GM12878 (cell line): ENCODE data around the gene PCSK1. TPM values are rescaled to one million over a fixed set of nuclear protein-coding genes. Genes with fewer than 3 reads are reported as not detected.

ENCODE experiments used
- ATAC-seq: fragments of 200-7000 bp; cut with Tn5 transposase; 3 replicates; pipeline ENCODE4 v1.9.1; 2020; ENCODE audit warnings: mild to moderate bottlenecking, moderate library complexity
- BruUV-seq: library from RNA; stranded (reverse); fragments of 400-500 nt; replicated peaks from 2 replicates; lab custom pipeline; 2021; lab: Mats Ljungman, UMichigan
- CTCF ChIA-PET: fragments of 300-600 bp; sonication (Branson Sonifier 250); formaldehyde crosslinking; extraction: SDS; loops from one replicate; lab custom pipeline; 2021; ENCODE audit warnings: inconsistent platforms; lab: Yijun Ruan, JAX
- POLR2A ChIA-PET: fragments of 350-600 bp; formaldehyde crosslinking; extraction: SDS; loops from one replicate; lab custom pipeline; 2021; ENCODE audit warnings: inconsistent platforms; lab: Charles Lee
- RAD21 ChIA-PET: fragments of 300-600 bp; sonication (Branson Sonifier 250); formaldehyde crosslinking; loops from one replicate; lab custom pipeline; 2023; ENCODE audit warnings: antibody characterized with exemption; ENCODE audit not compliant: unreplicated experiment; lab: Charles Lee
- SMC1A ChIA-PET: fragments of 300-600 bp; sonication (Branson Sonifier 250); formaldehyde crosslinking; loops from one replicate; lab custom pipeline; 2023; ENCODE audit not compliant: unreplicated experiment, uncharacterized antibody; lab: Charles Lee
- DNase-seq: peaks from one replicate; pipeline ENCODE4 v3.0.0-alpha.2; 2011; ENCODE audit warnings: low read depth, low spot score
- FAIRE-seq: peaks from 3 replicates; lab custom pipeline; 2011; peaks lifted over from hg19 to GRCh38; lab: Jason Lieb, UNC
- H2AFZ ChIP-seq: 2 replicates; pipeline ENCODE4 v1.6.0; 2011; ENCODE audit warnings: low read depth, low read length, control low read depth; ENCODE audit not compliant: control insufficient read depth
- H3K27ac ChIP-seq: 2 replicates; pipeline ENCODE4 v1.5.1; 2011; ENCODE audit warnings: control low read depth; ENCODE audit not compliant: control insufficient read depth, insufficient read depth
- H3K27me3 ChIP-seq, 2 experiments: replicated peaks in 1 of 2; 2 replicates each; pipeline versions ENCODE4 v1.6.0 to v1.6.1; 2011; ENCODE audit warnings: low read length in 1 of 2; ENCODE audit not compliant: control insufficient read depth in 2 of 2, insufficient read depth in 2 of 2
- H3K36me3 ChIP-seq, 2 experiments: 2 replicates each; pipeline ENCODE4 v1.5.1; 2011; ENCODE audit warnings: low read length in 1 of 2; ENCODE audit not compliant: control insufficient read depth in 2 of 2, insufficient read depth in 2 of 2
- H3K4me1 ChIP-seq: 2 replicates; pipeline ENCODE4 v1.6.1; 2011; ENCODE audit warnings: mild to moderate bottlenecking, low read length, moderate library complexity, mixed read lengths; ENCODE audit not compliant: control insufficient read depth, insufficient read depth
- H3K4me2 ChIP-seq: 2 replicates; pipeline ENCODE4 v1.6.0; 2011; ENCODE audit warnings: control low read depth; ENCODE audit not compliant: control insufficient read depth, insufficient read depth
- H3K4me3 ChIP-seq: fragments of 200-600 bp; sonication (generic); 2 replicates; pipeline ENCODE4 v1.5.1; 2016
- H3K79me2 ChIP-seq: 2 replicates; pipeline ENCODE4 v1.6.0; 2011; ENCODE audit warnings: low read length; ENCODE audit not compliant: control insufficient read depth, insufficient read depth
- H3K9ac ChIP-seq: 2 replicates; pipeline ENCODE4 v1.8.0; 2011; ENCODE audit warnings: low read length, control low read depth, mixed read lengths; ENCODE audit not compliant: control insufficient read depth, insufficient read depth
- H3K9me3 ChIP-seq: replicated peaks from 3 replicates; pipeline ENCODE4 v1.5.1; 2011; ENCODE audit warnings: mild to moderate bottlenecking, low read length; ENCODE audit not compliant: control insufficient read depth, insufficient read depth
- H4K20me1 ChIP-seq: 2 replicates; pipeline ENCODE4 v1.6.0; 2011; ENCODE audit not compliant: control insufficient read depth, insufficient read depth
- BACH1 ChIP-seq: fragments of 450-650 bp; IDR thresholded peaks from 2 replicates; pipeline ENCODE4 v1.6.1; 2017; ENCODE audit warnings: mild to moderate bottlenecking, borderline replicate concordance
- CHD2 ChIP-seq: IDR thresholded peaks from 2 replicates; pipeline ENCODE4 v1.6.1; 2011; ENCODE audit warnings: low read depth, low read length, improper control_type of control experiment, borderline replicate concordance
- CREM ChIP-seq: IDR thresholded peaks from 2 replicates; pipeline ENCODE4 v1.6.1; 2014; ENCODE audit warnings: antibody characterized with exemption, low read depth
- HDAC2 ChIP-seq: fragments of 200-600 bp; sonication (generic); IDR thresholded peaks from 2 replicates; pipeline ENCODE4 v1.6.1; 2017
- KAT2A ChIP-seq: conservative IDR thresholded peaks from 2 replicates; pipeline ENCODE4 v1.6.1; 2011; ENCODE audit warnings: low read depth, low read length; ENCODE audit not compliant: control insufficient read depth
- MAX ChIP-seq: IDR thresholded peaks from 2 replicates; pipeline ENCODE4 v1.6.1; 2012; ENCODE audit warnings: low read depth, low read length, improper control_type of control experiment
- MLLT1 ChIP-seq: fragments of 450-650 bp; IDR thresholded peaks from 2 replicates; pipeline ENCODE4 v1.6.1; 2016; ENCODE audit warnings: mild to moderate bottlenecking
- MXI1 ChIP-seq: fragments of 150-350 bp; IDR thresholded peaks from 2 replicates; pipeline ENCODE4 v1.6.1; 2011; ENCODE audit warnings: low read depth, mild to moderate bottlenecking, inconsistent platforms, low read length, improper control_type of control experiment
- PML ChIP-seq: IDR thresholded peaks from 2 replicates; pipeline ENCODE4 v1.6.1; 2012; ENCODE audit warnings: low read length, inconsistent platforms
- POU2F2 ChIP-seq: IDR thresholded peaks from 3 replicates; pipeline ENCODE4 v1.6.1; 2011; ENCODE audit warnings: low read depth, mild to moderate bottlenecking, low read length, borderline replicate concordance
- RB1 ChIP-seq: fragments of 450-650 bp; formaldehyde crosslinking; IDR thresholded peaks from 2 replicates; pipeline ENCODE4 v1.6.1; 2017; ENCODE audit warnings: mild to moderate bottlenecking, borderline replicate concordance
- SKIL ChIP-seq: fragments of 450-650 bp; IDR thresholded peaks from 2 replicates; pipeline ENCODE4 v1.6.1; 2017; ENCODE audit warnings: mild to moderate bottlenecking, low read depth, inconsistent platforms; ENCODE audit not compliant: poor library complexity, severe bottlenecking
- TARDBP ChIP-seq: IDR thresholded peaks from 2 replicates; pipeline ENCODE4 v1.6.1; 2016; ENCODE audit warnings: borderline replicate concordance
- TCF3 ChIP-seq: IDR thresholded peaks from 2 replicates; pipeline ENCODE4 v1.6.1; 2012; ENCODE audit warnings: low read depth, mild to moderate bottlenecking, low read length, borderline replicate concordance; ENCODE audit not compliant: insufficient read depth
- YBX1 ChIP-seq: fragments of 450-650 bp; IDR thresholded peaks from 2 replicates; pipeline ENCODE4 v1.6.1; 2016; ENCODE audit warnings: antibody characterized with exemption
- ZNF24 ChIP-seq: fragments of 450-650 bp; IDR thresholded peaks from 2 replicates; pipeline ENCODE4 v1.6.1; 2017; ENCODE audit warnings: antibody characterized with exemption, mild to moderate bottlenecking
- ZNF384 ChIP-seq: IDR thresholded peaks from 2 replicates; pipeline ENCODE4 v1.6.1; 2012; ENCODE audit warnings: low read depth, mild to moderate bottlenecking, low read length, improper control_type of control experiment, borderline replicate concordance
- WGBS: methylation state at CpG from one replicate; pipeline ENCODE4 v1.1.6; 2016; ENCODE audit warnings: low lambda C conversion rate; ENCODE audit not compliant: insufficient replicate concordance, insufficient coverage; ENCODE audit errors: missing lambda C conversion rate; 5-methylcytosine and 5-hydroxymethylcytosine counted together
- in situ Hi-C: fragments of 300-500 bp; cut with MboI; formaldehyde crosslinking; loops from 9 replicates; pipeline ENCODE4 v1.14.3; 2018; ENCODE audit warnings: mixed read lengths
- intact Hi-C: fragments of 100-400 bp; cut with micrococcal nuclease; formaldehyde crosslinking; loops from one replicate; pipeline ENCODE4 v1.14.2; 2022; ENCODE audit not compliant: unreplicated experiment
- polyA plus RNA-seq, 11 experiments: library from polyadenylated mRNA; depleted of rRNA in 4 of 11; unstranded in 6 of 11; stranded (reverse) in 5 of 11; fragments of >200 nt; fragmentation: Nextera tagmentation in 4 of 11; fragmentation: Illumina TruSeq in 1 of 11; extraction: Ambion mirVana in 4 of 11; extraction: Trizol in 1 of 11; gene quantifications; 1 replicate in 1 of 11; 2 replicates in 10 of 11; pipeline versions ENCODE4 v1.2.1 to v1.2.3, GENCODE V29; 2011 to 2016; ENCODE audit warnings: inconsistent platforms in 2 of 11, missing spikeins in 2 of 11, low read depth in 1 of 11
- total RNA-seq, 4 experiments: library from RNA; depleted of rRNA in 3 of 4; stranded (reverse); fragments of >200 nt in 3 of 4; fragmentation: Illumina TruSeq in 1 of 4; extraction: Trizol in 1 of 4; gene quantifications; 2 replicates each; pipeline versions ENCODE4 v1.2.1 to v1.2.3, GENCODE V29; 2013 to 2021
- TF ChIP-seq, protein P1 (sequence below): fragments of 450-650 bp; IDR thresholded peaks from 2 replicates; pipeline ENCODE4 v1.6.1; 2018; ENCODE audit warnings: borderline replicate concordance, mild to moderate bottlenecking; ENCODE audit not compliant: partially characterized antibody
- TF ChIP-seq, protein P2 (sequence below): IDR thresholded peaks from 2 replicates; pipeline ENCODE4 v1.6.1; 2012; ENCODE audit warnings: low read depth, low read length, improper control_type of control experiment

Gene PCSK1
- total and polyA plus RNA-seq, 10 of the 15 experiments (the other 5 are each of a cell fraction or from before 2014, with no cell fraction given) = 0.03 to 0.24 (median 0.07) TPM; not detected in 4

DNA sequence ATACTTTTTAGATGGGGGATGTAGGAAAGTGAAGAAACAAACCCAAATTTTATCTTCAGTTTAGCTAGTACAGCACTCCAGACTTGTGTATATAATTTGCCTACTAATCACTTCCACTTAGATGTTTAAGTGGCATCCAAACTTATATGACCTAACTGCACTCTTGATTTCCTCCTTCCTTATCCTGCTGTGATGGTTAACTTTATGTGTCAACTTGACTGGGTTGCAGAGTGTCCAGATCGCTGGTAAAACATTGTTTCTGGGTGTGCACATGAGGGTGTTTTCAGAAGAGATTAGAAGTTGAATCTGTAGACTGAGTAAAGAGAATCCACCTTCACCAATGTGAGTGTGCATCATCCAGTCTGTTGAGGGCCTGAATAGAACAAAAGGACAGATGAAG, 79.8 kb downstream of the PCSK1 start:
- Histone ChIP-seq H3K27me3 (no peaks in the 10 kb centered on the region), H3K9me3 (no peaks in the 10 kb centered on the region; the same call in 2 of the 3 replicates), H3K79me2 (no peaks in the 10 kb centered on the region), H3K27ac (no peak overlapping the region), H3K36me3 (no peaks in the 10 kb centered on the region), H3K9ac (no peak overlapping the region), H2AFZ (no peak overlapping the region), H3K4me2 (no peak overlapping the region), H4K20me1 (no peaks in the 10 kb centered on the region), H3K4me3 (no peak overlapping the region), H3K4me1 (no peaks in the 10 kb centered on the region)
- RAD21 ChIA-PET = no interaction called here
- SMC1A ChIA-PET = interaction anchor here (0.6 kb wide), 1 partner anchor 157 kb away, joined by 3 read pairs; no protein-coding TSS in a partner anchor
- no TSS peak for BruUV-seq
- DNase-seq (no peak), ATAC-seq (no peak), FAIRE-seq (no peak)
- POLR2A ChIA-PET = no interaction called here
- intact Hi-C loops = no loop called here
- WGBS = 61% methylated on average over 1 of the region's 1 CpG
- CTCF ChIA-PET = interaction anchor here (1.4 kb wide), 2 partner anchors 10 to 17 kb away, joined by 3 read pairs; no protein-coding TSS in a partner anchor
- in situ Hi-C loops = no loop called here
- no peak for TF ChIP-seq POU2F2
- TF ChIP-seq MXI1 = no peak
- TF ChIP-seq PML = no peak
- TF ChIP-seq SKIL = no peak
- no peak for TF ChIP-seq RB1
- TF ChIP-seq CREM = no peak
- TF ChIP-seq YBX1 = no peak
- TF ChIP-seq ZNF24 = no peak
- no peak for TF ChIP-seq MLLT1
- TF ChIP-seq, protein P1, sequence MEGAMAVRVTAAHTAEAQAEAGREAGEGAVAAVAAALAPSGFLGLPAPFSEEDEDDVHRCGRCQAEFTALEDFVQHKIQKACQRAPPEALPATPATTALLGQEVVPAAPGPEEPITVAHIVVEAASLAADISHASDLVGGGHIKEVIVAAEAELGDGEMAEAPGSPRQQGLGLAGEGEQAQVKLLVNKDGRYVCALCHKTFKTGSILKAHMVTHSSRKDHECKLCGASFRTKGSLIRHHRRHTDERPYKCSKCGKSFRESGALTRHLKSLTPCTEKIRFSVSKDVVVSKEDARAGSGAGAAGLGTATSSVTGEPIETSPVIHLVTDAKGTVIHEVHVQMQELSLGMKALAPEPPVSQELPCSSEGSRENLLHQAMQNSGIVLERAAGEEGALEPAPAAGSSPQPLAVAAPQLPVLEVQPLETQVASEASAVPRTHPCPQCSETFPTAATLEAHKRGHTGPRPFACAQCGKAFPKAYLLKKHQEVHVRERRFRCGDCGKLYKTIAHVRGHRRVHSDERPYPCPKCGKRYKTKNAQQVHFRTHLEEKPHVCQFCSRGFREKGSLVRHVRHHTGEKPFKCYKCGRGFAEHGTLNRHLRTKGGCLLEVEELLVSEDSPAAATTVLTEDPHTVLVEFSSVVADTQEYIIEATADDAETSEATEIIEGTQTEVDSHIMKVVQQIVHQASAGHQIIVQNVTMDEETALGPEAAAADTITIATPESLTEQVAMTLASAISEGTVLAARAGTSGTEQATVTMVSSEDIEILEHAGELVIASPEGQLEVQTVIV = no peak
- no peak for TF ChIP-seq KAT2A
- TF ChIP-seq, protein P2, sequence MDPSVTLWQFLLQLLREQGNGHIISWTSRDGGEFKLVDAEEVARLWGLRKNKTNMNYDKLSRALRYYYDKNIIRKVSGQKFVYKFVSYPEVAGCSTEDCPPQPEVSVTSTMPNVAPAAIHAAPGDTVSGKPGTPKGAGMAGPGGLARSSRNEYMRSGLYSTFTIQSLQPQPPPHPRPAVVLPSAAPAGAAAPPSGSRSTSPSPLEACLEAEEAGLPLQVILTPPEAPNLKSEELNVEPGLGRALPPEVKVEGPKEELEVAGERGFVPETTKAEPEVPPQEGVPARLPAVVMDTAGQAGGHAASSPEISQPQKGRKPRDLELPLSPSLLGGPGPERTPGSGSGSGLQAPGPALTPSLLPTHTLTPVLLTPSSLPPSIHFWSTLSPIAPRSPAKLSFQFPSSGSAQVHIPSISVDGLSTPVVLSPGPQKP = no peak
- no peak for TF ChIP-seq TARDBP
- TF ChIP-seq TCF3 = no peak
- TF ChIP-seq HDAC2 = no peak
- TF ChIP-seq ZNF384 = no peak
- TF ChIP-seq MAX = no peak
- no peak for TF ChIP-seq BACH1
- no peak for TF ChIP-seq CHD2
